Left ventricle myocardium inferior (tissue), 1 donor: ENCODE results near the gene PHRF1. TPM values are rescaled to one million over a fixed set of nuclear protein-coding genes. Genes with fewer than 3 reads are reported as not detected.

ENCODE experiments used
- DNase-seq: peaks from one replicate; pipeline ENCODE4 v3.0.0-alpha.2; 2020
- H3K27ac ChIP-seq: fragments of 200-600 bp; replicated peaks from 2 replicates; pipeline ENCODE4 v1.8.0; 2021
- H3K27me3 ChIP-seq: fragments of 200-600 bp; 2 replicates; pipeline ENCODE4 v1.8.0; 2021; ENCODE audit warnings: low read depth
- H3K36me3 ChIP-seq: fragments of 200-600 bp; 2 replicates; pipeline ENCODE4 v1.8.0; 2021
- H3K4me1 ChIP-seq: fragments of 200-600 bp; 2 replicates; pipeline ENCODE4 v1.8.0; 2021
- H3K4me3 ChIP-seq: fragments of 200-600 bp; 2 replicates; pipeline ENCODE4 v1.8.0; 2021; ENCODE audit warnings: mild to moderate bottlenecking, moderate library complexity
- H3K9me3 ChIP-seq: fragments of 200-600 bp; replicated peaks from 2 replicates; pipeline ENCODE4 v1.8.0; 2021
- CTCF ChIP-seq: fragments of 200-600 bp; IDR thresholded peaks from 2 replicates; pipeline ENCODE4 v1.8.0; 2021; ENCODE audit warnings: antibody characterized with exemption, mild to moderate bottlenecking, borderline replicate concordance
- intact Hi-C: fragments of 100-400 bp; cut with micrococcal nuclease; formaldehyde crosslinking; loops from one replicate; pipeline ENCODE4 v1.11.0; 2022
- total RNA-seq: library from RNA; stranded (reverse); fragmentation: NEBNext Ultra II Directional; extraction: Animal tissue kit (Norgen Biotek cat#: 25700); gene quantifications from one replicate; pipeline ENCODE4 v1.2.1, GENCODE V29; 2021
- donor health status: DM: no; HTN: yes; CAD: no; lungs with severe emphysema.

Gene PHRF1
- total RNA-seq, 1 donor from 2014 or later, result 17.7 TPM

DNA sequence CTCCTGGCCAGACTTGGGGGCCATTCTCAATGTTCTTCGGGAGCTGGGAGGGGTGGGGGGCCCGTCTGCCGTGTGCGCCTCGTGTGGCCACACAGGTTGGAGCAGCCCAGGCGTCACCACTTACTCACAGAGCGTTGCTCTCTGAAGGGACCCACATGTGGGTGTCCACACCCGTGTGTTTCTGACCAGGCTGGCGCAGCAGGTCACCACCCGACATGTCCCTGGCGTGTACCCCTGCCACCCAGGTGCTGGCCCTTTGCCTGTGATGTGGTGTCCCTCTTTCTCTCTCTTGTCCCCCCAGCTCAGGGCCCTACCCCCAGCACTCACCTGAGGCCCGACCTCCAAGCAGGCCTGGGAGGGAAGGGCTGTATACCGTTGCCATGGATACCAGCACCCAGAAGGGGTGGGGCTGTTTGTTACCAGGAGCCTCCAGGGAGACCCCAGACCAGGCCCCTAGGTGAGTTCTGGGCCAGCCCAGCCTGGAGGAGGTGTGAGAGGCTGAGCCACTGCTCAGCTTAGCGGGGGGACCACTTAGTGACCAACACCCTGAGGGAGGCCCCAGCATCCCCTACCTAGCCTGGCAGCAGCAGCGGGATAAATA, 17.1 kb upstream of the PHRF1 start:
- peaks cover 36% of the 10 kb centered on the region for H3K4me1 ChIP-seq
- H3K36me3 ChIP-seq, result no peaks in the 10 kb centered on the region
- intact Hi-C loops, result no loop called here
- peaks cover 62% of the 10 kb centered on the region for H3K27me3 ChIP-seq
- no peak for TF ChIP-seq CTCF
- no peak overlapping the region for H3K27ac ChIP-seq
- no peaks in the 10 kb centered on the region for H3K9me3 ChIP-seq
- no peak for DNase-seq
- H3K4me3 ChIP-seq, result no peak overlapping the region

DNA sequence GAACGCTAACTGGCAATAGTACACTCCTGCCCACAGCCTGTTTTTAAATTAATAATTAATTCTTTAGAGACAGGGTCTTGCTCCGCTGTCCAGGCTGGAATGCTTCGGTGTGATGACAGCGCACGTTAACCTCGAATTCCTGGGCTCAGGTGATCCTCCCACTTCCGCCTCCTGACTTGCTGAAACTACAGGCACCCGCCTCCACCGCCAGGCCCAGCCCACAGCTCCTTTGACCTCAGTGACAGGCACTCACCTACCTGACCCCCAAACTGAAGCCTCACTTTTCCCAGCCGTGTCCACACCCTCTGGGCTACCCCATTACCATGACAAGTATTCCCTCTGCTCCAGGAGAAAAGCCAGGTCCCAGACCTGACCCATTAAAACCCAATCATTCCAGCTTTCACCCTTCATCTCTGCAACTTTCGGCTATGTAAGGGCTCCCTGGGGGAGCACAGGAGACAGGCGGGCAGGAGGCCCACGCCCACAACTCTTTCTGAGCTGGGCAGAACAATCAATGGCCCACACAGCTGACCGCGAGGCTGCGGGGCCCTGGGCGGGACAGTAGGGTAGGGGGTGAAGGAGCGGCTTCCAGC, 16.5 kb upstream of the PHRF1 start:
- Histone ChIP-seq H3K4me1 (peaks cover 31% of the 10 kb centered on the region), H3K9me3 (no peaks in the 10 kb centered on the region), H3K4me3 (peak overlapping the region; percentile 91), H3K27ac (peak overlapping the region; percentile 64), H3K36me3 (no peaks in the 10 kb centered on the region), H3K27me3 (peaks cover 56% of the 10 kb centered on the region)
- no peak for DNase-seq
- no peak for TF ChIP-seq CTCF
- intact Hi-C loops, result no loop called here

GRCh38 chr11:560305-561147, 15.7 kb upstream of the PHRF1 start, which contains the start of the genes LMNTD2 and RASSF7:
Gene LMNTD2 (minus strand): TSS chr11:560738. CDS start chr11:560716, 22 bp downstream.
Gene RASSF7 (plus strand): TSS chr11:560970. CDS start chr11:561769, 799 bp downstream.
- no peak for TF ChIP-seq CTCF
- intact Hi-C loops, result no loop called here
- H3K27ac ChIP-seq, result peak within 1 kb of the TSS; percentile 64
- peak within 1 kb of the TSS; percentile 91 for H3K4me3 ChIP-seq
- H3K9me3 ChIP-seq, result no peaks in the 10 kb centered on the region
- DNase-seq, result peak; percentile 92
- no peaks in the 10 kb centered on the region for H3K36me3 ChIP-seq
- H3K4me1 ChIP-seq, result peaks cover 24% of the 10 kb centered on the region
- peaks cover 48% of the 10 kb centered on the region for H3K27me3 ChIP-seq

DNA sequence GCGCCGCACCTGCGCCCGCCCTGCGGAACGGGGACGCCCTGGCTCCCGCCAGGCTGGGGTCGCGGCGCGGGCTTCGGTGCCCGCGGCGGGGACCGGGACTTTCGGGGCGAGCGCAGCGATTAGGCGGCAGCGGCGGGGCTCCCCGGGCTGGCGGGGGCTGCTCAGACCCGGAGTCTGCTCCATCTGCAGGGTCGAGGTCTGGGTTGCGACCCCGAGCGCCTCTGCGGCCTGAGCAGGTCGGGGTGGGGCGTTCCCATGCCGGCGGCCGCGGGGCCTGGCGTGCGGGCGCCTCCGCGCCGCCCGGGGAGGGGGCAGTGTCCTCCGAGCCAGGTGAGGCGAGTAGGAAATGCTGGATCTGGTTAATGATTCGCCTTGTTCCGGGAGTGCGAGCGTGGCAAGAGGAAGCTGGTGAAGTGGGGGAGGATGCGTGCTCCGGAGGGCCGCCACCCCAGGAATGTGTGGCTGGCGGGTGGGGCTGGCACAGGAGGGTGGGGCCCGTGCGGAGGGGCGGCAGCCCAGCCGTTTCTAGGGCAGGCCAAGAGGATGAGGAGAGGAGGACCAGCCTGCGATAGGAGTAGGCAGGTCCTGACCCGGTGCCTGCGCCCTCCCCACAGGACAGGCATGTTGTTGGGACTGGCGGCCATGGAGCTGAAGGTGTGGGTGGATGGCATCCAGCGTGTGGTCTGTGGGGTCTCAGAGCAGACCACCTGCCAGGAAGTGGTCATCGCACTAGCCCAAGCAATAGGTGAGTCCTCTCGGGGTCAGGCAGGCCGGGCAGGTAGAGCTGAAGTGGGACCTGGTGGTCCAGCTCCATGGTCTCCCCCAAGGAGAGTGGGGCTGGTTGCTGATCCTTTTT, 14.9 kb upstream of the PHRF1 start:
- Histone ChIP-seq H3K9me3 (no peaks in the 10 kb centered on the region), H3K4me3 (peak overlapping the region; percentile 91), H3K27ac (peak overlapping the region; percentile 59), H3K27me3 (peaks cover 40% of the 10 kb centered on the region), H3K36me3 (no peaks in the 10 kb centered on the region), H3K4me1 (peaks cover 20% of the 10 kb centered on the region)
- TF ChIP-seq CTCF, result no peak
- DNase-seq, result no peak
- intact Hi-C loops, result no loop called here

DNA sequence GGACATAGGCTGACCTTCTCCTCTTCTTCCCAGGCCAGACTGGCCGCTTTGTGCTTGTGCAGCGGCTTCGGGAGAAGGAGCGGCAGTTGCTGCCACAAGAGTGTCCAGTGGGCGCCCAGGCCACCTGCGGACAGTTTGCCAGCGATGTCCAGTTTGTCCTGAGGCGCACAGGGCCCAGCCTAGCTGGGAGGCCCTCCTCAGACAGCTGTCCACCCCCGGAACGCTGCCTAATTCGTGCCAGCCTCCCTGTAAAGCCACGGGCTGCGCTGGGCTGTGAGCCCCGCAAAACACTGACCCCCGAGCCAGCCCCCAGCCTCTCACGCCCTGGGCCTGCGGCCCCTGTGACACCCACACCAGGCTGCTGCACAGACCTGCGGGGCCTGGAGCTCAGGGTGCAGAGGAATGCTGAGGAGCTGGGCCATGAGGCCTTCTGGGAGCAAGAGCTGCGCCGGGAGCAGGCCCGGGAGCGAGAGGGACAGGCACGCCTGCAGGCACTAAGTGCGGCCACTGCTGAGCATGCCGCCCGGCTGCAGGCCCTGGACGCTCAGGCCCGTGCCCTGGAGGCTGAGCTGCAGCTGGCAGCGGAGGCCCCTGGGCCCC, 14.1 kb upstream of the PHRF1 start:
- Histone ChIP-seq H3K4me3 (peak overlapping the region; percentile 91), H3K27ac (no peak overlapping the region), H3K9me3 (no peaks in the 10 kb centered on the region), H3K27me3 (peaks cover 32% of the 10 kb centered on the region), H3K36me3 (no peaks in the 10 kb centered on the region), H3K4me1 (peaks cover 26% of the 10 kb centered on the region)
- intact Hi-C loops, result no loop called here
- no peak for TF ChIP-seq CTCF
- DNase-seq, result no peak
